ENCODE data around the gene SPATA25.

DNA sequence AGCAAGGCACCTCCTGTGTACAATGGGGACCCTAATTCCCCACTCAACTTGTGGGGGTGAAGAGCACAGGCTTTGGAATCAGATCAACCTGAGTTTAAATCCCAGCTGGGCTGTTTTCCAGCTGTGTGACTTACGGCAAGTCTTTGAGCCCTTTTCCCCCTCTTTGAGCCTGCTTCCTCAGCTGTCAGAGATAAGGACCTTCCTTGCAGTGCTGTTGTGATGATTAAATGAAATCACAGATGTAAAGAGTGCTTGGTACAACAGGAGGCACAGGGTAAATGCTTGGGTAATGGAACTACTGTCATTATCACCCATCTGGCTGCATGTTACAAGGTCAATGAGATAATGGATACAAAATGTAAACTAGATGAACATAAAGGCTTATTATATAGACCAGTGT, 50.6 kb downstream of the SPATA25 start:
- TF ChIP-seq, protein P1, sequence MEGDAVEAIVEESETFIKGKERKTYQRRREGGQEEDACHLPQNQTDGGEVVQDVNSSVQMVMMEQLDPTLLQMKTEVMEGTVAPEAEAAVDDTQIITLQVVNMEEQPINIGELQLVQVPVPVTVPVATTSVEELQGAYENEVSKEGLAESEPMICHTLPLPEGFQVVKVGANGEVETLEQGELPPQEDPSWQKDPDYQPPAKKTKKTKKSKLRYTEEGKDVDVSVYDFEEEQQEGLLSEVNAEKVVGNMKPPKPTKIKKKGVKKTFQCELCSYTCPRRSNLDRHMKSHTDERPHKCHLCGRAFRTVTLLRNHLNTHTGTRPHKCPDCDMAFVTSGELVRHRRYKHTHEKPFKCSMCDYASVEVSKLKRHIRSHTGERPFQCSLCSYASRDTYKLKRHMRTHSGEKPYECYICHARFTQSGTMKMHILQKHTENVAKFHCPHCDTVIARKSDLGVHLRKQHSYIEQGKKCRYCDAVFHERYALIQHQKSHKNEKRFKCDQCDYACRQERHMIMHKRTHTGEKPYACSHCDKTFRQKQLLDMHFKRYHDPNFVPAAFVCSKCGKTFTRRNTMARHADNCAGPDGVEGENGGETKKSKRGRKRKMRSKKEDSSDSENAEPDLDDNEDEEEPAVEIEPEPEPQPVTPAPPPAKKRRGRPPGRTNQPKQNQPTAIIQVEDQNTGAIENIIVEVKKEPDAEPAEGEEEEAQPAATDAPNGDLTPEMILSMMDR (IDR thresholded peaks at IDR 0.05), result no peak
- TF ChIP-seq POLR2AphosphoS5 (IDR thresholded peaks at IDR 0.05; ENCODE audit: low read depth, low read length), result no peak
- no peak for TF ChIP-seq SIN3A (IDR thresholded peaks at IDR 0.05; ENCODE audit: borderline replicate concordance, insufficient read depth, low read depth, low read length)
